Tongue (tissue), 2 donors: ENCODE results near the gene MMP3. TPM values are rescaled to one million over a fixed set of nuclear protein-coding genes. Genes with fewer than 3 reads are reported as not detected.
A peak's percentile ranks its signal among the peaks of the same experiment; 100 is the strongest.

Experiments used
- DNase-seq: peaks from one replicate; pipeline ENCODE4 v3.0.0-alpha.2; 2015
- total RNA-seq: library from RNA; depleted of rRNA; stranded (reverse); fragments of >200 nt; gene quantifications from one replicate; pipeline ENCODE4 v1.2.3, GENCODE V29; 2014

MMP3 gene
- total RNA-seq, 1 donor from 2014 or later = 0.10 TPM

- peak; percentile 66 for DNase-seq
Observed at GRCh38 chr11:102831489-102832440, 11.6 kb downstream of the MMP3 start.

DNA sequence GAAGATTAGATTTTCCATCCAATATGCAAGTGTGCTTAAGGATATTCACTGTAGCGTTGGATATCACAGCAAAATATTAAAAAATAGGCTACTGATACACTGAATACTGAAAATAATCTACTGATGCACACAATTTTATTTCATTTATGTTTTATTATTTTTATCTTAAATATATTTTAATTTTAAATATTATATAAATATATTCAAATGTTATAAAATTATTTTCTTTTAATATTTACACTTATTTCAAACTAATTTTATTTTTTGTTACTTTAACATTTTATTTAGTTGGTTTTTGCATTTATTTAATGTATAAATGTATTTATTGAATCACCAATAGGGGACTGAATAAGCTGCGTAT lies 12.3 kb downstream of the MMP3 start:
- DNase-seq = no peak

- no peak for DNase-seq
Observed at GRCh38 chr11:102830001-102830727, 13.2 kb downstream of the MMP3 start.

DNA sequence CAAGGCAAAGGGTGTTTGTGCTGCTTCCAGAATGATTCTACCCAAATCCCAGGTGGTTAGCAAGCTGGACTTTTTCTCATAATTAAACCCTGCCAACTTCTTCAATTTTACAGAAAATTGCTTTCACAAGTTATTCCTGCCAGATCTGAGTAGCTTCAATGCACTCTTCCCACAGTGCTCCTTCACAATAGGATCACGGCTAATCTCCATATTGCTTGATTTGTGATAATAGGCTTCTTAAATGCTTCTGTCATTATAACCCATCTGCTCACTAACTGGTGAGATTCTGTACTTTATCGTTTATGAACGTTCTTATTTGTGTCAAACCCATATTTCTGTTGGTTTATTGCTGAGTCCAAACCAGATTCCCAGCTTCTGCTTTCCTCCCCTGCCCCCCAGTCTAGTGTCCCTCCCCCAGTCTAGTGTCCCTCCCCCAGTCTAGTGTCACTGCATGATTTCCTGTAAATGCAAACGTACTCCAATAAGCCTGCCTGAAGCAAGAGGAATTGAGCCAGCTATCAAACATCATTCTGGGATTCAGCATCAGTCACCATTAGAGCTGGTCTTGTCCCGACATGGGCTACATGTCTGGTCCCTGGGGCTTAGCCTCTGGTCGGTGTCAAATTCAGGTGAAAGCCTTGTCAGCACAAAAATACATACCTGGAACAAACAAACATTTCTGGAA lies 14.0 kb downstream of the MMP3 start:
- no peak for DNase-seq

- no peak for DNase-seq
Observed at GRCh38 chr11:102824556-102824955, 18.9 kb downstream of the MMP3 start.

- DNase-seq = no peak
Observed at GRCh38 chr11:102819491-102819890, 23.9 kb downstream of the MMP3 start.

GRCh38 chr11:102813484-102813883 lies 29.9 kb downstream of the MMP3 start:
- DNase-seq = no peak

- no peak for DNase-seq
Observed at GRCh38 chr11:102812188-102812587, 31.2 kb downstream of the MMP3 start.

- DNase-seq = no peak
Observed at GRCh38 chr11:102810950-102811660, 32.3 kb downstream of the MMP3 start.

- no peak for DNase-seq
Observed at GRCh38 chr11:102809971-102810370, 33.4 kb downstream of the MMP3 start.

DNA sequence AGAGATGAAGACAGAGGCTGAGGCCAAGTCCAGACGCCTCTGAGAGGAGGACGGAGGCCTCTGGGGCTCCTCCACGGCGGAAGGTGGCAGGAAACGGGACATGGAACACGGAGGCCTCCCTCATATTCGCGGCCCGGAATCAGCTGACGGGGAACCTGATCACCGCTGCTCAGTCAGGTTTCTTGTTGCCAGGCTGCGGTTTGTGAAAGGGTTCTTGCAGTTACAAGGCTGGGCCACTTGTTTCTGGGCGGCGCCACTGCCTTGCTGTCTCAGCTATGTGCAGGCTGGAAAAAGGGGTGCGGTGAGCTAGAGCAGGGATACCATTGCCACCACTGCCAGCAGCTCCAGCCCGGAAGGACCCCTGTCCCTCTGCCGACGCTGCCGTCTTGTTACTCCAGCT lies 35.5 kb downstream of the MMP3 start:
- no peak for DNase-seq

GRCh38 chr11:102806296-102806695 lies 37.1 kb downstream of the MMP3 start:
- DNase-seq = no peak

GRCh38 chr11:102802341-102802740 lies 41.1 kb downstream of the MMP3 start:
- peak; percentile 70 for DNase-seq

DNA sequence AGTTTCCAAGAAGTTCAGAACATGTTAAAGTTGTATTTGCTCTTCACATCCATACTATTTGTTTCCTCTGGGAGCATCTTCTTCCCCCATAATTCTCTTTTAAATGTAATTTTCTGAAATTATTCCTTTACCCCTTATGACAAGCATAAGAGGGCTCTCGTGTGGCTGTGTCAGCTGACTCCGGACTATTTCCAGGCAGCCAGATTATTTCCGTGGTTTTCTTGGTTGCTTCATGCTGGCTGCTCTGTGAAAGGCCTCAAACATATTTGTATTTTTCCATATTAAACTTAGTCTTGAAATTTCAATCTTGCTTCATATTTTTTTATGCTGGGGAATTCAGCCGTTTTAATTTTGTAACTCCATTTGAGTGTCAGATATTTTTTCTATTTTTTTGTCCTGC lies 42.6 kb downstream of the MMP3 start:
- no peak for DNase-seq

GRCh38 chr11:102799681-102800340 lies 43.6 kb downstream of the MMP3 start:
- peak; percentile 36 for DNase-seq

GRCh38 chr11:102798012-102798746 lies 45.2 kb downstream of the MMP3 start, which contains the start of gene MMP1:
Gene MMP1, minus strand, starts transcription at chr11:102798160. Its CDS starts 68 bp downstream, at chr11:102798092.
- no peak for DNase-seq

DNA sequence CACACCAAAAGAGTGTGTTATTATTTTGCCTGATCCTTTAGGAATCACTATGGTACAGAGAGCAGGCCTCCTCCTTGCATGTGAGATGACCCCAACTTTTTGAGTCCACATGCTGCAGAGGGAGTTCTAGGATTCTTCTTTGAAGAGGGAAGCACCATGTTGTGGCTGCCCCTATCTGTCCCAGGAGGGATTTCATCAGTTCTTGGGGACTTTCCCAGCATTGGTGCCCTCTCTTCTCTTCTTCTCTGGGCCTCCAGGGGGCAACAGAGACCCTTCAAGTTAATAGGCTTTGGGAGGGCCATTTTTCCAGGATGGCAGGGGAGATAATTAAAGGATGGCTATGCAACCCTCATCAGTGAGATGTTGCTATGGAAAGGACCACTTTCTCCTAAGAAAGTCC lies 49.0 kb downstream of the MMP3 start:
- DNase-seq = no peak

GRCh38 chr11:102793677-102794290 lies 49.6 kb downstream of the MMP3 start:
- DNase-seq = no peak

DNA sequence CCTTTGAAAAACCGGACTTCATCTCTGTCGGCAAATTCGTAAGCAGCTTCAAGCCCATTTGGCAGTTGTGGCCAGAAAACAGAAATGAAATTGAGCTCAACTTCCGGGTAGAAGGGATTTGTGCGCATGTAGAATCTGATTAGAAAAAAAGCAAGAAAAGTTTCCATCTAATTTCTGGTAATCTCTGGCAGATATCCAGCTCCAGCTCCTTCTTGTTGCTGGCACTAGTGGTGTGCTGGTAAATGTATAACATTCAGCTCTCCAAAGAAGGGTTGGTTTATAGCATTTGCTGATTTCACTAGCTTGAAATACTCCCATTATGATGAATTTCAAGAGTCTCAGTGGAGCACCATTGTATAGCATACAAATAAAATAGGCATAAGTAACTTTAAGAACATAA lies 50.8 kb downstream of the MMP3 start:
- no peak for DNase-seq
